ENCODE results near the gene CALU. TPM values are rescaled to one million over a fixed set of nuclear protein-coding genes. Genes with fewer than 3 reads are reported as not detected.

The CALU gene
- total and polyA plus RNA-seq, 8 donors: 177 to 239 (median 205) TPM

DNA sequence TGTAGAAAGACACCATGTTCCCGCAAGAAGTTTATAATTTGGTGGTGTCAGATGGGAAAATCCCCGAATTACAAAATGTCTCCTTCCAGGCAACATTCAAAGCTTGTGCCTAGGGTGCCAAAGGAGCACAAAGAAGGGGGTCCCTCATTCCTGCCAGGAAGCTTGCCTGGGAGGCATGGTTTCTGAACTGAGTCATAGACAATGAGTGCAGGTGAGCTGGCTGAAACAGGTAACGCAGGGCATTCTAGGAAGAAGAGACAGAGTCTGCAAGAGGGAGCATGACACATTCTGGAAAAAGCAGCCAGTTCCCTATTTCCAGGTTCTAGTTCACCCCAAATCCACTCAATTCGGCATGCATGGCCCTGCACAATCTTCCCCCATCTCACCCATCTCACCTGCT, 11.9 kb upstream of the CALU start:
- H3K27me3 ChIP-seq: no peaks in the 10 kb centered on the region
- H3K4me1 ChIP-seq: no peaks in the 10 kb centered on the region
- ATAC-seq (no peak), DNase-seq (no peak)
- no peaks in the 10 kb centered on the region for H3K36me3 ChIP-seq
- H3K9me3 ChIP-seq: no peaks in the 10 kb centered on the region
- no peak overlapping the region for H3K27ac ChIP-seq
- intact Hi-C loops (cut with DNase I): no loop called here
- TF ChIP-seq, protein P1, sequence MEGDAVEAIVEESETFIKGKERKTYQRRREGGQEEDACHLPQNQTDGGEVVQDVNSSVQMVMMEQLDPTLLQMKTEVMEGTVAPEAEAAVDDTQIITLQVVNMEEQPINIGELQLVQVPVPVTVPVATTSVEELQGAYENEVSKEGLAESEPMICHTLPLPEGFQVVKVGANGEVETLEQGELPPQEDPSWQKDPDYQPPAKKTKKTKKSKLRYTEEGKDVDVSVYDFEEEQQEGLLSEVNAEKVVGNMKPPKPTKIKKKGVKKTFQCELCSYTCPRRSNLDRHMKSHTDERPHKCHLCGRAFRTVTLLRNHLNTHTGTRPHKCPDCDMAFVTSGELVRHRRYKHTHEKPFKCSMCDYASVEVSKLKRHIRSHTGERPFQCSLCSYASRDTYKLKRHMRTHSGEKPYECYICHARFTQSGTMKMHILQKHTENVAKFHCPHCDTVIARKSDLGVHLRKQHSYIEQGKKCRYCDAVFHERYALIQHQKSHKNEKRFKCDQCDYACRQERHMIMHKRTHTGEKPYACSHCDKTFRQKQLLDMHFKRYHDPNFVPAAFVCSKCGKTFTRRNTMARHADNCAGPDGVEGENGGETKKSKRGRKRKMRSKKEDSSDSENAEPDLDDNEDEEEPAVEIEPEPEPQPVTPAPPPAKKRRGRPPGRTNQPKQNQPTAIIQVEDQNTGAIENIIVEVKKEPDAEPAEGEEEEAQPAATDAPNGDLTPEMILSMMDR (IDR thresholded peaks at IDR 0.05): no peak
- H3K4me3 ChIP-seq: no peak overlapping the region

DNA sequence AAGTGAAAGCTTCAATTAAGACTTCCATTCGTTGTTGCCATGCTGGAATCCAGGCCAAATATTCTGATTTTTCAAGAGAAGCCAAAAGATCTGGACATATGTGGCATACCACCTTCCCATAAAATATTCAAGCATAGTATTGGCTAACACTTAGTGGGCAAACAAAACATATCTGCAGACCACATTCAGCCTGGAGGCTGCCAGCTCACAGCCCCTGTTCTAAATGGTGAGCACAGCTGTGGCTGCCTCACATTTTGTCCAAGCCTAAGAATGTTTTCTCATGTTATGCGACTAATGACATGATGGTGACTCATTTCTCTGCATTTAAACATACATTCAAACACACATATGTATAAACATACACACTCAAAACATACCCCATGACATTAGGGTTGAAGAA, 10.6 kb upstream of the CALU start:
- Histone ChIP-seq H3K4me3 (no peak overlapping the region), H3K27me3 (no peaks in the 10 kb centered on the region), H3K9me3 (no peaks in the 10 kb centered on the region), H3K27ac (no peak overlapping the region), H3K36me3 (no peaks in the 10 kb centered on the region), H3K4me1 (no peaks in the 10 kb centered on the region)
- TF ChIP-seq, protein P1 (IDR thresholded peaks at IDR 0.05): no peak
- ATAC-seq: no peak
- no peak for DNase-seq
- intact Hi-C loops (cut with DNase I): no loop called here

DNA sequence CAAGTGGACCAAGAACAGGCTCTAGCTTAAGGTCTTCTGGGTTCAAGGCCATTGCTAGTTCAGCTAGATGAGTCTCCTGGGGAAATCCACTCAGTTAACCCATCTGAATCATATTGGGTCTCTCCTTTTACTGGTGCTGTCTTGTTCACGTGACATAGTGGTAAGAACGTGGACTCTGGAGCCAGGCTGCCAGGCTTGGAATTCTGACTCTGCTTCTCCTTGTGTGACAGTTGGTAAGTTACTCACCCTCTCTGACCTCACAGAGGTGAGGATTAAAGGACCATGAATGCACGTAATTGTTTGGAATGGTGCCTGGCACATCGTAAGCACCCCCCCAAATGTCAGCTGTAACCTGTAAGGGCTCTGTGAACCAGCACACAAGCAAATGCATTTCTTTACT, 9.7 kb upstream of the CALU start:
- H3K27me3 ChIP-seq: no peaks in the 10 kb centered on the region
- no peaks in the 10 kb centered on the region for H3K36me3 ChIP-seq
- no peak overlapping the region for H3K27ac ChIP-seq
- H3K4me1 ChIP-seq: no peaks in the 10 kb centered on the region
- intact Hi-C loops (cut with DNase I): no loop called here
- no peaks in the 10 kb centered on the region for H3K9me3 ChIP-seq
- ATAC-seq (no peak), DNase-seq (no peak)
- H3K4me3 ChIP-seq: no peak overlapping the region
- TF ChIP-seq, protein P1 (IDR thresholded peaks at IDR 0.05): no peak

DNA sequence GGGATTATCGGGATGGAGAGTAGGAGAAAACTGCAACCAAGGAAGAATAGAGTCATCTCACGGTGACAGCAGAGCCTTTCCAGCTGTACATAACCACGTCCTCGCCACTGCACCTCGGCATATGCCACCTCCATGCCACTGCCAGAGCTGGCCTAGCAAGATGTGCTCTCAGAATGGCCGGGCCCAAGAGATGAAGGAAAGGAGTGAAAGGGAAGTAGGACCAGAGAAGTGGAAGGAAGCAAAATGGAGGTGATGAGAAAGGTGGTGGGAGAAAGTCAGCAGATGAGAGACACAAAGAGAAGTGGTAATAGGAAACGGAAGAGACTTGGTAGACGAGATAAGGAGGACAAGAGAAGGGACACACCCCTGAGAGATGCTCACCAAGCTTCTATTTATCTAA, 8.0 kb upstream of the CALU start:
- H3K27me3 ChIP-seq: no peaks in the 10 kb centered on the region
- no peaks in the 10 kb centered on the region for H3K9me3 ChIP-seq
- H3K4me1 ChIP-seq: no peaks in the 10 kb centered on the region
- DNase-seq (no peak), ATAC-seq (no peak)
- TF ChIP-seq, protein P1 (IDR thresholded peaks at IDR 0.05): no peak
- intact Hi-C loops (cut with DNase I): no loop called here
- H3K36me3 ChIP-seq: no peaks in the 10 kb centered on the region
- H3K4me3 ChIP-seq: no peak overlapping the region
- no peak overlapping the region for H3K27ac ChIP-seq

DNA sequence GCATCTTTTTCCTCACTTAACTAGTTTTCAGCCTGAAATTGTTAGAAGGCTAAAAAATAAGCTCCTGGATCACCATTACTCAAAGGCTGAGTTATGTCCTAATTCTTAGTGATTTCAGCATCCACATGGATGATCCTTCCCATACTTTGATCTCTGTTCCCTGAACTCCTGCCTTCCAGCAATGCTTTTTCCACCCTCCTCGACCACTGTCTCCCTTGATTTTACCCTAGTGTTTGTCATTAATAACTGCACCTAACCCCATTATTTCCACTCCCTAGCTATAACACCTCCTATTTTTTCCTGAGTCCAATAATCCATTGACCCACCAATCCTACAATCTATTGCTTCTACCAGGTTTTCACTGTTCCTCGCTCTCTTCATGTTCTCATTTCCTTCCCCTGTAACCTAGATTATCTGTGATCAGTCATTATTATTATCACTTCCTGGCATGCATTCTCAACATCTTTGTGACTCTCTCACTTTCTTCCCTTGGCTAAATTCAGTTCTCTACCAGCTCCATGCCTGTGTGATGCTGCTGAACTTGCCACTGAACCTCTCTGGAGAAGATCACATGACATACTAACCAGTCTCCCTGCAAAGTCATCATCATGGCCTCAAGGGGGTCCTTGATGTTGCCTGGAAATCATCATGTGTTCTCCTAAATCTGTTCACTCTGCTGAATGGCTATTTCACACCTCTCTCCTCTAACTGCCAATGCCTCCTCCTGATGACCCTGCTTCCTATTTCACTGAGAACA, 6.5 kb upstream of the CALU start:
- intact Hi-C loops (cut with DNase I): no loop called here
- H3K27me3 ChIP-seq: no peaks in the 10 kb centered on the region
- H3K36me3 ChIP-seq: no peaks in the 10 kb centered on the region
- TF ChIP-seq, protein P1 (IDR thresholded peaks at IDR 0.05): no peak
- H3K4me3 ChIP-seq: no peak overlapping the region
- DNase-seq (no peak), ATAC-seq (no peak)
- H3K4me1 ChIP-seq: no peaks in the 10 kb centered on the region
- no peak overlapping the region for H3K27ac ChIP-seq
- H3K9me3 ChIP-seq: no peaks in the 10 kb centered on the region
